Stimulated activated CD8-positive, alpha-beta memory T cell treated with anti-CD3 and anti-CD28 coated beads, Interleukin-12 subunit alpha, Interleukin-12 subunit beta, amount 100 ng/mL, for 1 hour (primary cell): ENCODE results near the gene MIF4GD.
A peak's percentile ranks its signal among the peaks of the same experiment; 100 is the strongest.
"Not testable (repeated sequence)": the region's sequence is repeated elsewhere in the genome, so short reads cannot be mapped to it uniquely, and the experiment has no call there.

Source experiments
- DNase-seq: peaks from one replicate; pipeline ENCODE4 v3.0.0-alpha.2; 2020; ENCODE audit warnings: low read depth

Gene MIF4GD

GRCh38 chr17:75270966-75271232 is at the start of gene MIF4GD:
Gene MIF4GD, minus strand, starts transcription at chr17:75271231. Its CDS starts 1,036 bp downstream, at chr17:75270195.
- DNase-seq: no peak

- DNase-seq: no peak
These were observed 49.1 kb upstream of the MIF4GD start for GRCh38 chr17:75319904-75320691.

- no peak for DNase-seq
These were observed 47.7 kb upstream of the MIF4GD start for GRCh38 chr17:75318615-75319222.

GRCh38 chr17:75318211-75318610 is 47.2 kb upstream of the MIF4GD start:
- no peak for DNase-seq

- no peak for DNase-seq
These were observed 46.6 kb upstream of the MIF4GD start for GRCh38 chr17:75317671-75318070.

- no peak for DNase-seq
These were observed 45.2 kb upstream of the MIF4GD start for GRCh38 chr17:75316253-75316652.

GRCh38 chr17:75315541-75316243 is 44.7 kb upstream of the MIF4GD start:
- no peak for DNase-seq

GRCh38 chr17:75313941-75314551 is 43.0 kb upstream of the MIF4GD start:
- DNase-seq: no peak

- no peak for DNase-seq
These were observed 38.0 kb upstream of the MIF4GD start for GRCh38 chr17:75308732-75309629.

GRCh38 chr17:75307957-75308731 is 37.1 kb upstream of the MIF4GD start:
- DNase-seq: no peak

GRCh38 chr17:75301502-75302206 is 30.6 kb upstream of the MIF4GD start:
- DNase-seq: no peak

- no peak for DNase-seq
These were observed 30.0 kb upstream of the MIF4GD start for GRCh38 chr17:75301049-75301448.

- DNase-seq: no peak
These were observed 29.2 kb upstream of the MIF4GD start for GRCh38 chr17:75300280-75300679.

- no peak for DNase-seq
These were observed 24.4 kb upstream of the MIF4GD start for GRCh38 chr17:75295201-75296158.

- DNase-seq: not testable (repeated sequence)
These were observed 21.9 kb upstream of the MIF4GD start for GRCh38 chr17:75292810-75293448.

- DNase-seq: peak; percentile 52
These were observed 18.9 kb upstream of the MIF4GD start for GRCh38 chr17:75289832-75290337.

GRCh38 chr17:75289115-75289831 is 18.2 kb upstream of the MIF4GD start, which contains the start of gene SLC25A19:
Gene SLC25A19, minus strand, starts transcription at chr17:75289433. Its CDS starts 2,669 bp downstream, at chr17:75286764.
- DNase-seq: peak; percentile 94

GRCh38 chr17:75288770-75289114 is 17.7 kb upstream of the MIF4GD start:
- no peak for DNase-seq
